H1 (cell line): ENCODE measurements around the gene H2AZ2. TPM values are rescaled to one million over a fixed set of nuclear protein-coding genes. Genes with fewer than 3 reads are reported as not detected.
A peak's percentile ranks its signal among the peaks of the same experiment; 100 is the strongest.

Source experiments
- BACH1 ChIP-seq: IDR thresholded peaks from 2 replicates; pipeline ENCODE4 v1.6.1; 2012; ENCODE audit warnings: low read length, improper control_type of control experiment
- CBX5 ChIP-seq: fragments of 300-800, 300-1000 bp; sonication (generic); IDR thresholded peaks from 2 replicates; pipeline ENCODE4 v1.7.1; 2016; ENCODE audit warnings: antibody characterized with exemption, low read length, low read depth
- CBX8 ChIP-seq: fragments of 300-800, 300-1000 bp; sonication (generic); IDR thresholded peaks from 2 replicates; pipeline ENCODE4 v1.7.1; 2016; ENCODE audit warnings: low read depth, low read length, borderline replicate concordance
- CHD2 ChIP-seq: IDR thresholded peaks from 2 replicates; pipeline ENCODE4 v1.6.1; 2012; ENCODE audit warnings: low read length, improper control_type of control experiment
- EP300 ChIP-seq, 2 experiments: IDR thresholded peaks; 1 replicate in 1 of 2; 2 replicates in 1 of 2; pipeline ENCODE4 v1.6.1; 2011 to 2012; ENCODE audit warnings: low read depth in 2 of 2, low read length in 2 of 2, mild to moderate bottlenecking in 2 of 2, borderline replicate concordance in 1 of 2, inconsistent platforms in 1 of 2, moderate library complexity in 1 of 2
- GTF2F1 ChIP-seq: IDR thresholded peaks from 2 replicates; pipeline ENCODE4 v1.6.1; 2012; ENCODE audit warnings: low read depth, low read length, improper control_type of control experiment, borderline replicate concordance
- HDAC2 ChIP-seq, 2 experiments: fragments of 300-600 bp in 1 of 2; sonication (generic) in 1 of 2; IDR thresholded peaks; 2 replicates each; pipeline ENCODE4 v1.6.1; 2011 to 2012; ENCODE audit warnings: low read depth in 2 of 2, low read length in 2 of 2, mild to moderate bottlenecking in 2 of 2, moderate library complexity in 2 of 2, borderline replicate concordance in 1 of 2, inconsistent platforms in 1 of 2
- JUN ChIP-seq: IDR thresholded peaks from 2 replicates; pipeline ENCODE4 v1.6.1; 2011; ENCODE audit warnings: low read depth, mild to moderate bottlenecking, improper control_type of control experiment, low read length
- JUND ChIP-seq: IDR thresholded peaks from 2 replicates; pipeline ENCODE4 v1.6.1; 2011; ENCODE audit warnings: mild to moderate bottlenecking, improper control_type of control experiment, low read length
- KDM5A ChIP-seq: fragments of 200-600 bp; IDR thresholded peaks from 2 replicates; pipeline ENCODE4 v1.7.1; 2012; ENCODE audit warnings: mild to moderate bottlenecking, low read length, inconsistent platforms, mixed read lengths
- MAFK ChIP-seq: IDR thresholded peaks from 2 replicates; pipeline ENCODE4 v1.6.1; 2012; ENCODE audit warnings: low read depth, mild to moderate bottlenecking, improper control_type of control experiment, low read length
- NRF1 ChIP-seq: IDR thresholded peaks from 2 replicates; pipeline ENCODE4 v1.6.1; 2011; ENCODE audit warnings: mild to moderate bottlenecking, low read depth, low read length, improper control_type of control experiment
- POLR2A ChIP-seq, 2 experiments: IDR thresholded peaks; 1 replicate in 1 of 2; 2 replicates in 1 of 2; pipeline ENCODE4 v1.6.1; 2011; ENCODE audit warnings: low read depth in 2 of 2, low read length in 2 of 2, mild to moderate bottlenecking in 2 of 2; ENCODE audit errors: control extremely low read depth in 1 of 2
- SIN3A ChIP-seq, 2 experiments: IDR thresholded peaks in 1 of 2; conservative IDR thresholded peaks in 1 of 2; 2 replicates each; pipeline ENCODE4 v1.6.1; 2011 to 2012; ENCODE audit warnings: low read length in 2 of 2, improper control_type of control experiment in 1 of 2, low read depth in 1 of 2, mild to moderate bottlenecking in 1 of 2
- SP2 ChIP-seq: IDR thresholded peaks from 2 replicates; pipeline ENCODE4 v1.6.1; 2012; ENCODE audit warnings: mild to moderate bottlenecking, low read length, inconsistent platforms
- SP4 ChIP-seq: IDR thresholded peaks from 2 replicates; pipeline ENCODE4 v1.6.1; 2012; ENCODE audit warnings: low read length, inconsistent platforms
- TAF1 ChIP-seq: IDR thresholded peaks from 2 replicates; pipeline ENCODE4 v1.6.1; 2011; ENCODE audit warnings: mild to moderate bottlenecking, low read depth, low read length
- ZNF274 ChIP-seq: IDR thresholded peaks from 2 replicates; pipeline ENCODE4 v1.7.0; 2012; ENCODE audit warnings: low read length, borderline replicate concordance; ENCODE audit errors: extremely low read depth
- polyA plus RNA-seq, 7 experiments: library from polyadenylated mRNA; depleted of rRNA in 3 of 7; stranded (reverse) in 5 of 7; unstranded in 2 of 7; fragments of >200 nt in 5 of 7; fragments of 200-250 nt in 2 of 7; gene quantifications; 1 replicate in 5 of 7; 2 replicates in 1 of 7; 4 replicates in 1 of 7; pipeline versions ENCODE4 v1.2.1 to v1.2.3, GENCODE V29; 2011 to 2013; ENCODE audit warnings: missing spikeins in 2 of 7, mixed read lengths in 2 of 7
- total RNA-seq: library from RNA; stranded (reverse); fragmentation: NEBNext Ultra II Directional; extraction: Animal tissue kit (Norgen Biotek cat#: 25700); gene quantifications from 2 replicates; pipeline ENCODE4 v1.2.1, GENCODE V29; 2021
- TF ChIP-seq, protein P1 (sequence below), 3 experiments: IDR thresholded peaks; 1 replicate in 2 of 3; 2 replicates in 1 of 3; pipeline versions ENCODE4 v1.5.1 to v1.6.1; 2011; ENCODE audit warnings: low read length in 3 of 3, mild to moderate bottlenecking in 3 of 3, inconsistent platforms in 2 of 3, low read depth in 1 of 3, moderate library complexity in 1 of 3; ENCODE audit not compliant: insufficient read depth in 1 of 3; ENCODE audit errors: control extremely low read depth in 1 of 3
- TF ChIP-seq, protein P2 (sequence below): IDR thresholded peaks from 2 replicates; pipeline ENCODE4 v1.6.1; 2012; ENCODE audit warnings: inconsistent platforms

Gene H2AZ2
- total and polyA plus RNA-seq, 2 of the 8 experiments (the other 6 are each of a cell fraction or from before 2014, with no cell fraction given) = 168 to 187 TPM

- TF ChIP-seq HDAC2 (IDR thresholded peaks at IDR 0.05; ENCODE audit: borderline replicate concordance in 1 of 2, low read depth in 2 of 2, low read length in 2 of 2) (0 out of 4 replicates have a peak, but pooled peaks of 1 of the 2 experiments have one; percentile 22), SP4 (peak; percentile 66; the same call in 1 of the 2 replicates), CBX8 (no peak), CBX5 (no peak), GTF2F1 (peak; percentile 78; the same call in 1 of the 2 replicates), TAF1 (peak; percentile 80), MAFK (peak; percentile 29; the same call in 1 of the 2 replicates), SP2 (no peak), JUND (peak; percentile 82), EP300 (IDR thresholded peaks at IDR 0.05; ENCODE audit: borderline replicate concordance in 1 of 2, low read depth in 2 of 2, low read length in 2 of 2) (peak in 1 of 2 experiments; percentile 75; a peak in 1 of 3 replicates), NRF1 (no peak), BACH1 (peak; percentile 54; the same call in 1 of the 2 replicates), CHD2 (peak; percentile 41; the same call in 1 of the 2 replicates), KDM5A (peak; percentile 74), POLR2A (IDR thresholded peaks at IDR 0.05; ENCODE audit: control extremely low read depth in 1 of 2, low read depth in 2 of 2, low read length in 2 of 2) (peak; percentile 87), SIN3A (conservative IDR thresholded peaks at IDR 0.05 in 1 of 2, IDR thresholded peaks at IDR 0.05 in 1 of 2; ENCODE audit: low read depth in 1 of 2, low read length in 2 of 2) (peak; percentile 42 to 80; a peak in 2 of 4 replicates), JUN (no peak), ZNF274 (no peak)
- TF ChIP-seq, protein P1, sequence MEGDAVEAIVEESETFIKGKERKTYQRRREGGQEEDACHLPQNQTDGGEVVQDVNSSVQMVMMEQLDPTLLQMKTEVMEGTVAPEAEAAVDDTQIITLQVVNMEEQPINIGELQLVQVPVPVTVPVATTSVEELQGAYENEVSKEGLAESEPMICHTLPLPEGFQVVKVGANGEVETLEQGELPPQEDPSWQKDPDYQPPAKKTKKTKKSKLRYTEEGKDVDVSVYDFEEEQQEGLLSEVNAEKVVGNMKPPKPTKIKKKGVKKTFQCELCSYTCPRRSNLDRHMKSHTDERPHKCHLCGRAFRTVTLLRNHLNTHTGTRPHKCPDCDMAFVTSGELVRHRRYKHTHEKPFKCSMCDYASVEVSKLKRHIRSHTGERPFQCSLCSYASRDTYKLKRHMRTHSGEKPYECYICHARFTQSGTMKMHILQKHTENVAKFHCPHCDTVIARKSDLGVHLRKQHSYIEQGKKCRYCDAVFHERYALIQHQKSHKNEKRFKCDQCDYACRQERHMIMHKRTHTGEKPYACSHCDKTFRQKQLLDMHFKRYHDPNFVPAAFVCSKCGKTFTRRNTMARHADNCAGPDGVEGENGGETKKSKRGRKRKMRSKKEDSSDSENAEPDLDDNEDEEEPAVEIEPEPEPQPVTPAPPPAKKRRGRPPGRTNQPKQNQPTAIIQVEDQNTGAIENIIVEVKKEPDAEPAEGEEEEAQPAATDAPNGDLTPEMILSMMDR (IDR thresholded peaks at IDR 0.05; ENCODE audit: control extremely low read depth in 1 of 3, insufficient read depth in 1 of 3, low read depth in 1 of 3, low read length in 3 of 3) = no peak
- TF ChIP-seq, protein P2, sequence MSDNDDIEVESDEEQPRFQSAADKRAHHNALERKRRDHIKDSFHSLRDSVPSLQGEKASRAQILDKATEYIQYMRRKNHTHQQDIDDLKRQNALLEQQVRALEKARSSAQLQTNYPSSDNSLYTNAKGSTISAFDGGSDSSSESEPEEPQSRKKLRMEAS = peak; percentile 67; the same call in 1 of the 2 replicates
Measured at GRCh38 chr7:44885394-44886317, 37.8 kb upstream of the H2AZ2 start, which contains the start of gene PURB (continued).
